Mesendoderm (in vitro differentiated cells): ENCODE data around the gene ZBTB43.
"Not testable (repeated sequence)": the region's sequence is repeated elsewhere in the genome, so short reads cannot be mapped to it uniquely, and the experiment has no call there.

Source experiments
- DNase-seq: peaks from one replicate; pipeline ENCODE4 v3.0.0; 2013
- H2AK5ac ChIP-seq: 2 replicates; pipeline ENCODE4 v1.6.1; 2013; ENCODE audit warnings: low read length, inconsistent platforms
- H2BK120ac ChIP-seq: 2 replicates; pipeline ENCODE4 v1.6.1; 2013; ENCODE audit warnings: low read depth, mild to moderate bottlenecking, low read length, moderate library complexity, mixed read lengths
- H2BK15ac ChIP-seq: replicated peaks from 2 replicates; pipeline ENCODE4 v1.6.1; 2013; ENCODE audit warnings: low read depth, mild to moderate bottlenecking, moderate library complexity
- H2BK5ac ChIP-seq: 2 replicates; pipeline ENCODE4 v1.6.1; 2013; ENCODE audit warnings: low read length, inconsistent platforms
- H3K18ac ChIP-seq: 2 replicates; pipeline ENCODE4 v1.6.1; 2013; ENCODE audit warnings: mild to moderate bottlenecking, low read length, mixed read lengths
- H3K23ac ChIP-seq: one replicate; pipeline ENCODE4 v1.6.1; 2013; ENCODE audit warnings: low read length
- H3K27ac ChIP-seq: 2 replicates; pipeline ENCODE4 v1.5.1; 2013; ENCODE audit warnings: low read depth, mild to moderate bottlenecking, inconsistent platforms, low read length, moderate library complexity
- H3K27me3 ChIP-seq: 2 replicates; pipeline ENCODE4 v1.6.1; 2013; ENCODE audit warnings: low read length, control low read depth, mild to moderate bottlenecking, inconsistent platforms; ENCODE audit not compliant: insufficient read depth, poor library complexity
- H3K36me3 ChIP-seq: 2 replicates; pipeline ENCODE4 v1.6.1; 2013; ENCODE audit warnings: low read length, inconsistent platforms; ENCODE audit not compliant: control insufficient read depth, insufficient read depth
- H3K4ac ChIP-seq: one replicate; pipeline ENCODE4 v1.6.1; 2013; ENCODE audit warnings: low read depth, mild to moderate bottlenecking, low read length, moderate library complexity
- H3K4me1 ChIP-seq: 2 replicates; pipeline ENCODE4 v1.6.1; 2013; ENCODE audit warnings: low read depth, low read length, inconsistent platforms; ENCODE audit not compliant: control insufficient read depth
- H3K4me2 ChIP-seq: 2 replicates; pipeline ENCODE4 v1.6.1; 2013; ENCODE audit warnings: low read length
- H3K4me3 ChIP-seq: 2 replicates; pipeline ENCODE4 v1.5.1; 2013; ENCODE audit warnings: mild to moderate bottlenecking, low read length
- H3K56ac ChIP-seq: one replicate; pipeline ENCODE4 v1.6.1; 2013; ENCODE audit warnings: low read length
- H3K79me1 ChIP-seq: 2 replicates; pipeline ENCODE4 v1.6.1; 2013; ENCODE audit warnings: low read length, inconsistent platforms
- H3K79me2 ChIP-seq: 2 replicates; pipeline ENCODE4 v1.6.1; 2013; ENCODE audit warnings: mild to moderate bottlenecking, low read length; ENCODE audit not compliant: control insufficient read depth, insufficient read depth
- H3K9ac ChIP-seq: 2 replicates; pipeline ENCODE4 v1.6.1; 2013; ENCODE audit warnings: low read length, inconsistent platforms
- H4K5ac ChIP-seq: one replicate; pipeline ENCODE4 v1.6.1; 2013; ENCODE audit warnings: low read length
- H4K8ac ChIP-seq: one replicate; pipeline ENCODE4 v1.6.1; 2013; ENCODE audit warnings: low read depth, mild to moderate bottlenecking, control low read depth, low read length, moderate library complexity
- WGBS: extraction: QIAGEN DNeasy Blood & Tissue Kit; methylation state at CpG from one replicate; pipeline ENCODE4 v1.1.7; 2013; ENCODE audit warnings: low lambda C conversion rate, missing lambda C conversion rate; ENCODE audit not compliant: insufficient coverage; ENCODE audit errors: extremely low coverage; 5-methylcytosine and 5-hydroxymethylcytosine counted together

ZBTB43 gene

DNA sequence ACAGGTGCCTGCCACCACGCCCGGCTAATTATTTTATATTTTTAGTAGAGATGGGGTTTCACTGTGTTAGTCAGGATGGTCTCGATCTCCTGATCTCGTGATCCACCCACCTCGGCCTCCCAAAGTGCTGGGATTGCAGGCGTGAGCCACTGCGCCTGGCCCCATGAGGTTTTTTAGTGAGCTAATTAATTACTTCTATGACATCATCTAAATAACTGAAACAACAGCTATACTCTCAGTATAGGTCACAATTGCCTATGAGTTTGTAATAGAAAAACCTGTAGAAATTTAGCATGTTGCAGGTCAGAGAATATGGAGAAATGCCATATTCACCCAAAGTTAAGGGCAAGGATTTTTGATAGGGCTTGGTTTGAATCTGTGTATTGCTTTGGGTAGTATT is 12.8 kb downstream of the ZBTB43 start:
- H2AK5ac ChIP-seq, H3K4me3 ChIP-seq, H2BK120ac ChIP-seq, H3K9ac ChIP-seq, H2BK15ac ChIP-seq, H3K56ac ChIP-seq, H3K27ac ChIP-seq, H4K8ac ChIP-seq, H3K27me3 ChIP-seq, H3K4me1 ChIP-seq, H2BK5ac ChIP-seq, H3K23ac ChIP-seq, H4K5ac ChIP-seq, H3K79me2 ChIP-seq, H3K4ac ChIP-seq, H3K36me3 ChIP-seq, DNase-seq, H3K79me1 ChIP-seq, H3K18ac ChIP-seq, H3K4me2 ChIP-seq: not testable (repeated sequence)
- WGBS: no CpG with 5 or more reads among the region's 7 CpGs

- Histone ChIP-seq H2AK5ac (no peak overlapping the region), H3K23ac (no peak overlapping the region), H3K36me3 (no peaks in the 10 kb centered on the region), H3K27ac (no peak overlapping the region), H3K4me2 (no peak overlapping the region), H3K4ac (no peak overlapping the region), H3K79me2 (peaks cover 7% of the 10 kb centered on the region), H3K79me1 (peaks cover 4% of the 10 kb centered on the region), H3K27me3 (no peaks in the 10 kb centered on the region), H2BK5ac (no peak overlapping the region), H3K4me3 (no peak overlapping the region), H3K56ac (no peak overlapping the region), H4K8ac (no peak overlapping the region), H3K4me1 (no peaks in the 10 kb centered on the region), H3K9ac (no peak overlapping the region), H2BK120ac (no peak overlapping the region), H2BK15ac (no peak overlapping the region), H4K5ac (no peak overlapping the region), H3K18ac (no peak overlapping the region)
- WGBS: no CpG with 5 or more reads among the region's 5 CpGs
- DNase-seq: no peak
Observed at GRCh38 chr9:126818482-126818881, 13.6 kb downstream of the ZBTB43 start.

DNA sequence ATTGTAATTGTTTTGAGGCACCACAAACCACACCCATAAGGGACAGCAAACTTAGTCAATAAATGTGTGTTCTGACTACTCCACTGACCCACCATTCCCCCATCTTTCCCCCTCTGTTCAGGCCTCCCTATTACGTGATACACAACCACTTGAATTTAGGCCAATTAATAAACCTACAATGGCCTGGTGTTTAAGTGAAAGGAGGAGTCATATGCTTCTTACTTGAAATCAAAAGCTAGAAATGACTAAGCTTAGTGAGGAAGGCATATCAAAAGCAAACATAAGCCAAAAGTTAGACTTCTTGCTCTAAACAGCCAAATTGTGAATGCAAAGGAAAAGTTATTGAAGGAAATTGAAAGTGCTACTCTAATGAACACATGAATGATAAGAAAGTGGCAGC is 14.6 kb downstream of the ZBTB43 start:
- no peak overlapping the region for H2BK5ac ChIP-seq
- peaks cover 4% of the 10 kb centered on the region for H3K79me1 ChIP-seq
- H3K36me3 ChIP-seq: no peaks in the 10 kb centered on the region
- peaks cover 7% of the 10 kb centered on the region for H3K79me2 ChIP-seq
- H3K9ac ChIP-seq: no peak overlapping the region
- no peak for DNase-seq
- H3K4me1 ChIP-seq: no peaks in the 10 kb centered on the region
- no peaks in the 10 kb centered on the region for H3K27me3 ChIP-seq
- no CpG with 5 or more reads among the region's 1 CpG for WGBS
- no peak overlapping the region for H3K4ac ChIP-seq
- H3K56ac ChIP-seq: no peak overlapping the region
- no peak overlapping the region for H2BK15ac ChIP-seq
- no peak overlapping the region for H4K8ac ChIP-seq
- no peak overlapping the region for H2AK5ac ChIP-seq
- H3K27ac ChIP-seq: no peak overlapping the region
- no peak overlapping the region for H2BK120ac ChIP-seq
- H3K4me3 ChIP-seq: no peak overlapping the region
- no peak overlapping the region for H3K23ac ChIP-seq
- H3K18ac ChIP-seq: no peak overlapping the region
- no peak overlapping the region for H4K5ac ChIP-seq
- no peak overlapping the region for H3K4me2 ChIP-seq

- Histone ChIP-seq H3K4me3 (no peak overlapping the region), H3K27ac (no peak overlapping the region), H3K4me1 (no peaks in the 10 kb centered on the region), H3K23ac (no peak overlapping the region), H3K36me3 (no peaks in the 10 kb centered on the region), H3K79me1 (peaks cover 3% of the 10 kb centered on the region), H3K79me2 (peaks cover 3% of the 10 kb centered on the region), H3K18ac (no peak overlapping the region), H3K27me3 (no peaks in the 10 kb centered on the region), H3K56ac (no peak overlapping the region), H3K9ac (no peak overlapping the region), H4K8ac (no peak overlapping the region), H4K5ac (no peak overlapping the region), H2AK5ac (no peak overlapping the region), H3K4ac (no peak overlapping the region), H3K4me2 (no peak overlapping the region), H2BK5ac (no peak overlapping the region), H2BK120ac (no peak overlapping the region), H2BK15ac (no peak overlapping the region)
- WGBS: no CpG with 5 or more reads among the region's 2 CpGs
- no peak for DNase-seq
Observed at GRCh38 chr9:126822278-126822677, 17.4 kb downstream of the ZBTB43 start.

GRCh38 chr9:126822873-126823272 is 18.0 kb downstream of the ZBTB43 start:
- no CpG with 5 or more reads among the region's 1 CpG for WGBS
- H3K27me3 ChIP-seq: no peaks in the 10 kb centered on the region
- H3K4ac ChIP-seq: no peak overlapping the region
- H3K9ac ChIP-seq: no peak overlapping the region
- no peak overlapping the region for H3K4me3 ChIP-seq
- no peak overlapping the region for H2AK5ac ChIP-seq
- H3K56ac ChIP-seq: no peak overlapping the region
- no peaks in the 10 kb centered on the region for H3K36me3 ChIP-seq
- peaks cover 3% of the 10 kb centered on the region for H3K79me2 ChIP-seq
- H3K79me1 ChIP-seq: peaks cover 3% of the 10 kb centered on the region
- no peak overlapping the region for H3K23ac ChIP-seq
- H3K27ac ChIP-seq: no peak overlapping the region
- H2BK5ac ChIP-seq: no peak overlapping the region
- H4K8ac ChIP-seq: no peak overlapping the region
- H4K5ac ChIP-seq: no peak overlapping the region
- H2BK120ac ChIP-seq: no peak overlapping the region
- H3K4me1 ChIP-seq: no peaks in the 10 kb centered on the region
- H3K18ac ChIP-seq: no peak overlapping the region
- H2BK15ac ChIP-seq: no peak overlapping the region
- H3K4me2 ChIP-seq: no peak overlapping the region
- no peak for DNase-seq

GRCh38 chr9:126824052-126824451 is 19.2 kb downstream of the ZBTB43 start:
- not testable (repeated sequence) for H2BK5ac ChIP-seq, H2BK120ac ChIP-seq, H2BK15ac ChIP-seq, H3K36me3 ChIP-seq, H2AK5ac ChIP-seq, H3K79me2 ChIP-seq, H3K23ac ChIP-seq, H3K4me3 ChIP-seq, H4K8ac ChIP-seq, H3K4me2 ChIP-seq, H3K27ac ChIP-seq, H3K4me1 ChIP-seq, H3K79me1 ChIP-seq, H3K18ac ChIP-seq, DNase-seq, H4K5ac ChIP-seq, H3K56ac ChIP-seq, H3K4ac ChIP-seq, H3K9ac ChIP-seq, H3K27me3 ChIP-seq
- WGBS: no CpG with 5 or more reads among the region's 7 CpGs
